ENCODE measurements around the gene NMNAT2.

Gene NMNAT2

DNA sequence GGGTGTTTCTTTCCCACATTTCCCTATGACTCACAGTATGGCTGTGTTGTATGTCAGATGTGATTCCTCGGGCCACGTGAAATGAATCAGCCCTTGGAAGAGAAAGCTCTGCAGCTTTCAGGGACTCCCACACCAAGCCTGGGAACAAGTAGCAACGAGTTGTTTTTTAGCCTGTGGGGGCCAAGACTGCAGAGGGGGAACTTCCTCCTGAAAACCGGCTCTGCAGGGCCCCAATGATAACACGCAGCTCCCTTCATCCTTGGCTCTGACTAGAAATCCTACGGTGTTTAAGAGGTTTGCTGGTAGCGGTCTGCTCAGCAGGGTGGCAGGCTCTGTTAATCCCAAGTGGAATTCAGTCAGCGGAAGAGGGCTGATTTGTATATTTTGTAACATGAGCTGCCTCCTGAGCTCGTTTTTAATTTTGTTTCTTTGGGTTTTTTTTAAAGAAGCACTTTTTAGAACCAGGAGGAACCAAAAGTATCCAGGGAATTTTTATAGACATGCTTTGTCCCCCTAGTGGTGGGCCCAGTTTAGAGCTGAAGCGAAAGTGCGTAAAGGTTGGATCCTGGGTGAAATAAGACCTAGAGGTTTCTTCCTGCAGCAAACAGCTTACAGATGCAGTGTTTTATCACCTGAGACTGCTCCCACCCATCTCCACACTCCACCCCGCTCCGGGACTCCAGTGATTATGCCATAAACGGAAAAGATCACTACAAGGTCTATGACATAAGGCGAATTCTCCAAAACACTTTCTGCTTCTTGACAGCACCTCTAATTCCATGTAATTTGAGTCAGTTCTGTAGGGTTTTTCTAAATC, 183.3 kb downstream of the NMNAT2 start:
- DNase-seq = peak; percentile 31 to 63

DNA sequence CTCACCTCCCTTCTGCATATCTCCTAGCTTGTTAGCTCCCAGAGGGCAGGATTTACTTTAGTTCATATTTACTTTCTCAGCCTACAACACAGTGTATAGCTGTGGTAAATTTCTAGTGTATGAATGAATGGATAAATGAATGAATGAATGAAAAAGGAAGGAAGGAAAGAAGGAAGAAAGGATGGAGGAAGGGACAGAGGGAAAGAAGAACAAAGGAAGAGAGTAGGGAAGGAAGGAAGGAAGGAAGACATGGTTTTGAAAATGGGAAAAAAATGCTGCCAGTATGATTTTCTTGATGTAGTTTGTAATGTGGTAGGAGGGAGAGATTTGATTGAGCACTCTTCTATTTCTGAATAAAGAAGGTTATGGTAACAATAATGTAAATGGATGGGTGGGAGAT, 185.1 kb downstream of the NMNAT2 start:
- no peak for DNase-seq

DNA sequence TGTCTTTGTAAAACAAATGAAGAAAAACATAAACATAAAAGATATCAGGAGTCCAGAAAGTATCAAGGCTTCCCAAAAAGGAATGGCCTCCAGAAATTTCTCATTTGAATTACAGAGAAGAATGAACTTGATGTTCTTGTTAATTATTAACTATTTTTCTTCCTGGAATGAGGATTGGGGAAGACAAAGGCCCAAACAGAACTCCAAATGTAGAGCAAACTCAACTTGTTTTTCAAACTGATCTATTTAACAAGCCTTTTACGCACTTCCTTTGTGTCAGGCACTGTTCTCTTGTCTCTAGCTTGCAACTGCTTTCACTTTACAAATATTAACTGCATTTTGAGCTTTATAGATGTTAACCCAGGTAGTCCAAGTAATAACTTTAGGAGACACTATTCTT, 186.6 kb downstream of the NMNAT2 start:
- DNase-seq = no peak

DNA sequence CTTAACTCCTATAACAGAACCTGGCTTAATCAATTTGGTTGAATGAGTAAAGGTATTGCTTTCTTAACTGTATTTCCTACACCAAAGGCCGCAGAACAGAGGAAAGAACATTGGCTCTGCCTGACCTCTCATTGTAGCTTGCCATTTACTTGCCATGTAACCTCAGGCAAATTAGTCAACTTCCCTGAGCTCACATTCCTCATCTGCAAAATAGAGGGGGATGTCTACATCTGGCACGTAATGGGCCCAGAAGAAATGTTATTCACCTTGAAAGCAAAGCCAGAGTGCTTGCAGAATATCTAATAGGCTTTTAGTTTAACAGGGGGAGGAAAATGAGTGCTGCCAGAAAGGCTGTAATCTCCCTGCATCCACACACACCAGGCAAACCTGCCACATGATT, 187.8 kb downstream of the NMNAT2 start:
- DNase-seq = no peak

GRCh38 chr1:183228347-183229220, 189.6 kb downstream of the NMNAT2 start:
- no peak for DNase-seq

- DNase-seq = peak; percentile 31 to 39
These were observed 190.5 kb downstream of the NMNAT2 start for GRCh38 chr1:183227422-183228346.

DNA sequence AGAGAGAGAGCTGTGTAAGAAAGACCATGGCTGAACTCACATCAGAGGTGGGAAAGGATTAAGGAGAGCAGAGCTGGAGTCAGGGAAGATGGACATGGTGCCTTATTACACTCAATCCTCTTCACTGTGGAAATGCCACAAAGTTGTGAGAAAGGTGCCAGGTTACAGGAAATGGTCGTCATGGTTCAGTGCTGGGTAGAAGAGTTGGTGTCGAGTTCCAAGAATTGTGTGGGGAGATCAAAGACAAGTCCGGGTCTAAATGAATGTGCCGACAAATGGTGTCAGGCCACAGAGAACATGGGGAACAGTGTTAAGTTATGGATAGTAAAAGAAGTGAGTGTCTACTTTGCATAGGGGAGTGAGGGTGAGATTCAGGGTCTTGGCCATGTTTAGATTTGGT, 191.2 kb downstream of the NMNAT2 start:
- no peak for DNase-seq

DNA sequence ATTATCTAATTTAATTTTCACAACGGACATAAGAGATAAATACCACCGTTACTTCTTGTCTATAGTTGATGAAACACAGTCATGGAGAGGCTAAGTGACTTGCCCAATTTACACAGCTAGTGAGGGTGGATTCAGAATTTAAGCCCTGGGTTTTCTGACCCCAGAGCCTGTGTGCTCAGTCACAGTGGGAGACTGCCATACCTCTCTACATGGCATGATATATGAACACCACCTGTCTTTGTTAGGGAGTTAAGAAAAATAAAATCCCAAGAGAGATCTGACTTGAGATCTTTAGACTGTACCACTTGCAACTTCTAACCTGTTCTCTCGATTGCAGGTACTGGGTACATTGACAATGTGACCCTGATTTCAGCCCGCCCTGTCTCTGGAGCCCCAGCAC, 191.8 kb downstream of the NMNAT2 start:
- no peak for DNase-seq

GRCh38 chr1:183223467-183223866, 194.7 kb downstream of the NMNAT2 start:
- no peak for DNase-seq

GRCh38 chr1:183222909-183223308, 195.3 kb downstream of the NMNAT2 start:
- no peak for DNase-seq

DNA sequence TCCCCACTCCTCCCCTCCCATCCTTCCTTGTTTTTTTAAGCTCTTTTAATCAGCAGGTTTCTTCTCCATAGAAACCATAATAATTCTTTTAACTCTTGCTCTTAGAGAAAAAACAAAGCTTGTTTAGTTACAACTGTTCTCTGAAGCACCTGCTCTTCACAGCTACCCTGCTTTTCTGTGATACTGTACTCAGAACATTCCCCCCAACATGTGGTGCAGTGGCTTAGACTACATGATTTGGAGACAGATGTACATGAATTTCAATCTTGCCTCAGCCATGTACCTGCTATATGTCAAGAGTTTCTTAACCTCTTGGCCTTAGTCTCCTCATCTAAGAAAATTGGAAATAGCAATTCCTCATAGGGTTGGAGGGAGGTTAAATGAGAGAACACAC, 198.6 kb downstream of the NMNAT2 start:
- DNase-seq = no peak

- peak in 1 of 2 experiments; percentile 44 for DNase-seq
These were observed 199.1 kb downstream of the NMNAT2 start for GRCh38 chr1:183218971-183219615.

DNA sequence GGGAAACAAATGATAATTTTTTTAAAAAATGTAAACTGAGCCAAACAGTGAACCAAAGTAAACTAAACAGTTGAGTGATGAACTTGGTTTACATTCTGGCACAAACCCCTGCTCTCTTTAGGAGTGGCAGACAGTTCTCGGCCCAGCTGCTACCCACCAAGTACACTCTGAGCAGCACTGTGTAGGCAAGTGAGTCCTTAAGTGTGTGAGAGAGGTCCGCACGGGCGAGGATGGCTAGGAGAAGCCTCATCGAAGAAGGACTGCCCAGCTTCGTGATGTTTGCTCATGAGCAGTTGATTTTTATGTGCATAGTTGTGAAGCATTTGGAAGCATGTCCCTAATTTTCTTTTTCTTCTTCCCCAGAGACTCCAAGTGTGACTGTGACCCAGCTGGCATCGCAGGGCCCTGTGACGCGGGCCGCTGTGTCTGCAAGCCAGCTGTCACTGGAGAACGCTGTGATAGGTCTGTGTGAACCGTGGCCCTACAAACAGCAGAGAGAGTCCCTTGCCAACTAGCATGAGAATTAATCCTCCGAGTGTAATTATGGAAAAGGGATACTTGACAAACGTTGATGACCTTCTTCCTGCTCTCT, 200.1 kb downstream of the NMNAT2 start:
- DNase-seq = peak; percentile 58 to 63

GRCh38 chr1:183215936-183216335, 202.2 kb downstream of the NMNAT2 start:
- DNase-seq = no peak

DNA sequence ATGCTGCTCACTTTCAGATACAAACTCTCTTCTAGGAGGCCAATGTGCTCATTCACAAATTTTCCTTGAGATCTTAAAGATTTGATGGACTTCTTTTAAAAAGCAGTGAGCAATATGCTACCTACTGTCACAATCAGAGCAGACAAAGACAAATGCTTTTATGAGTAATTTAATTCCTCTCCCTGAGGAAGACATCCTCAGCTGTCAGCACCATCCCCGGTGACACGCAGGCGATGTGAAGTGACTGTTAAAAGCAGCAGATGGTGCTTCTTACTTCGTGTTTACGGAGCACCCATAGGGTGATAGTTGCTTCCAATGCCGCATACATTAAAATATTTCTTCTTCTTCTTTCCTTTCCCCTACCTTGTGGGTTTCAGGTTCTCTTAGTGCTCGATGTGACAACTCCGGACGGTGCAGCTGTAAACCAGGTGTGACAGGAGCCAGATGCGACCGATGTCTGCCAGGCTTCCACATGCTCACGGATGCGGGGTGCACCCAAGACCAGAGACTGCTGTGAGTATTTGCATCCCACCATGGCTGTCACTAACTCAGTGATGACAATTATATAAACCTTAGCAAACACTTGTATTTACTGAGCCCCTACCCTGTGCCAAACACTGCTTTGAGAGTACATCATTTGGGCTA, 203.0 kb downstream of the NMNAT2 start:
- DNase-seq = no peak

DNA sequence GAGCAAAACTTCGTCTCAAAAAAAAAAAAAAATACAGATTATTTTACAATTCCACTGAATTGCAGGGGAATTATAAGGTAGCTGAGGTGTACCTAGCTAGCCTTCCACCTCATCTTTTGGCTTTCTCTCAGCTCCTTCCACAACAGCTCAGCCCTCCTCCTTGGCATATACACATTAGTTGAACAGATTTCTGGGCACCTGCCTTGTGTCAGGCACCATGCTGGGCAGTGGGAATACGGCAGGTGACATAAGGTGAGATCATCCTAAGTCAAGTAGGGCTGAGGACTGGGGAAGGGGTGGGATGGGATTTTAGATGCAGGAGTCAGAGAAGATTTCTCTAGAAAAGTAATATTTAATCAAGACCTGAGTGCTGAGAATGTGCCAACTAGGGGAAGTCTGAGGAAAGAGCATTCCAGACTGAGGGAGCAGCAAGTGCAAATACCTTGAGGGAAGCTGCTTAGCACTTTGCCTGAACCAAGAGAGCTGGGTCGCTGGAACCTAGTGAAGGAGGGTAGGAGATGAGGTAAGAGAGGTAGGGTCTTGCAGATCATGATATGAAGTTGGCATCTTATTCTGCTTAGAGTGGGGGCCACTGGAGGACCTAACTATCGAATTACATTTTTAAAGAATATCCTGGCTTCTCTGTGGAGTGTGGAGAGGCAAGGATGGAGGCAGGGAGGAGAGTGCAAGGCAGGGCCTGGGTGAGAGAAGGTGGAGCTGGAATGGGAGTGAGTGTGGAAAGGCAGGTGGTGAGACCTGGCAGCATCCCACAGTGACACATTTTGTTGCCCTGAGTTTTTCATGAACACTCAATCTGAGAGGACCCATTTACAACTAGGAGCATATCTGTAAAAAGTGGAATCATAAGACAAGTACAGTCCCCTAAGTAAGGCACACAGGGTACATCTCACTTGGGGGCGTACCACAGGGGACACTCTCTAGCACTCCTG, 203.9 kb downstream of the NMNAT2 start:
- no peak for DNase-seq

- no peak for DNase-seq
These were observed 205.3 kb downstream of the NMNAT2 start for GRCh38 chr1:183212870-183213269.

- no peak for DNase-seq
These were observed 207.5 kb downstream of the NMNAT2 start for GRCh38 chr1:183210681-183211080.

DNA sequence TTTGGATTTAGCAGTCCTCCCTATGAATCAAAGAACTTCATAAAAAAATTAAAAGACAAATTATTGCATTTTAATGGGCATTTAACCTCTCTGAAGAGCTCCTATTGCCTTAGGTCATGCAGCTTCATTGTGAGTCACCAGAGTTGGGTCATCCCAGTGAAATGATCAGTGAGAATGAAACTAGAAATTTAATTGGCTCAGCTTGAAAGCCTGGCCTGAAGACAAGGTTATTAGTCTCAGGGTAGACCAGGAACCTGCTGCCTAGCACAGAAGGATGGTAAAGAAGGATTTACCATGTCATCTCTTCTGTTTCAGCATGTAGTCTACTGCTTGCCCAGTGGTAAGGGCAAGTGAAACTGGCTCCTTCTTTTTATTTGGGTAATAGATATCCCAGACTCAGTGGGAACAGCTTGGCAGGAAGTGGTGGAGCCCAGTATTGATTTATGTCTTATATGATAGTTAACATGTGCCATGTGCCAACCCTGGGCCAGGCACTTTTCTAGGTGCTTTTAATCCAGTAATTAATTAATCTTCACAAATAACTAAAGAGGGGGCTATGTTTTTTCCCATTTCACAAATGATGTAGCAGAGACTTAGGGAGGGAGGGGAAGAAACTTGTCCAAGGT, 208.5 kb downstream of the NMNAT2 start:
- DNase-seq = no peak
